PC-9 (cell line): ENCODE data around the gene BUD23.

Experiments used
- CTCF ChIP-seq: fragments of 200-600 bp; sonication (generic); conservative IDR thresholded peaks from 2 replicates; pipeline ENCODE4 v1.6.1; 2017; ENCODE audit warnings: mixed run types, antibody characterized with exemption, mild to moderate bottlenecking, moderate library complexity
- EZH2 ChIP-seq: fragments of 200-600 bp; sonication (generic); IDR thresholded peaks from 2 replicates; pipeline ENCODE4 v1.8.0; 2017; ENCODE audit warnings: antibody characterized with exemption, low read depth

- TF ChIP-seq CTCF (no peak), EZH2 (no peak)
These were observed 44.6 kb downstream of the BUD23 start for GRCh38 chr7:73727952-73728351.
